Measurements from ENCODE around the gene ZNF618.

Gene ZNF618

GRCh38 chr9:114001410-114001685, 125.2 kb downstream of the ZNF618 start:
- DNase-seq (ENCODE audit: low read depth, low spot score): no peak

- no peak for DNase-seq (ENCODE audit: low read depth, low spot score)
Observed at GRCh38 chr9:114001794-114002261, 125.7 kb downstream of the ZNF618 start.

DNA sequence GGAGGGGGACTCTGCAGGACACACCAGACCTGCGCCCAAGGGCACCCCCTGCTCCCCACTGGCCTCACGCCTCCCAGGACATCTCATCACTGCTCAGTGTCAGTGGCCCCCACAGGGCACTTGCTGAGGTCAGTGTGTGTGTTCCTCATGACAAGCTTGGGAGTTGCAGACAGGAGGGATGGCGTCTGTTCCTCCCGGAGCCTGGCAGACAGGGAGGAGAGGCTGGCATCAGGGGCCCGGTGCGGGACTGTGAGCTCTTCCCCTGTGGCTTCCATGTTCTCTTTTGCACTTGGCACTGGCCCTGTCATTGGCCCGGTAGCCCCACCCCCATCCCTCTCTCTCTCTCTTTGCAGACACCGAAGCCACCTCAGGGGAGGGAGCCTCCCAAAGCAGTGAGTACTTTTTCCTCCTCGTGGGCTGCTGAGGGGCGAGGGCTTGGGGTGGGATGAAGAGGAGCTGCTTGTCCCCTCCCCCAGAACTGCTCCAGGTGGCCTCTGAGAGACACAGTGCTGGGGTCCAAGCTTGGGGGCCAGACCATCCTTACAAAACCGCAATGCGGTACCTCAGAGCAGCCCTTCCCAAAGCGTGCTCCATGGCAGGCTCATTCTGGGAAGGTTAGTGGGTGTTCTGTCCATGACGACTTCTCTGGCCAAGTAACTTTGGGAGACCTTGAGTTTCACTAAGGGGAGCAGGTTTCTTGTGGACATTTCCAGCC, 126.3 kb downstream of the ZNF618 start:
- no peak for DNase-seq (ENCODE audit: low read depth, low spot score)

DNA sequence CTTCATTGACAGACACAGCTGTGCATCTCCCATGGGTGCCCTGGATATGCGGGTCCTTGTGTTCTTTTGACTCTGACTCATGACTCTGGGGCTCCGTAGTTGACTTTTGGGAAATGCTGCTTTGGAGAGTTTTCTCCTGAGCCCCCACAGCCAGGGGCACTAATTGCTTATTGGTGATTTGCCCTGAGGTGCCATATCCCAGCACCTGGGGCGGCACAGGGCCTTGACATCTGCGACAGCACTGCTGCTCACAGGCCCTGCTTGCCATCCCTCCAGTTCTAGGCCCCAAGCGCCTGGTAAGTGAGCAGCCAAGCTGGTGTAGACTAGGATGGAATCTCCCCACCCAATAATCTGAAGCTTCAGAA, 126.9 kb downstream of the ZNF618 start:
- no peak for DNase-seq (ENCODE audit: low read depth, low spot score)

DNA sequence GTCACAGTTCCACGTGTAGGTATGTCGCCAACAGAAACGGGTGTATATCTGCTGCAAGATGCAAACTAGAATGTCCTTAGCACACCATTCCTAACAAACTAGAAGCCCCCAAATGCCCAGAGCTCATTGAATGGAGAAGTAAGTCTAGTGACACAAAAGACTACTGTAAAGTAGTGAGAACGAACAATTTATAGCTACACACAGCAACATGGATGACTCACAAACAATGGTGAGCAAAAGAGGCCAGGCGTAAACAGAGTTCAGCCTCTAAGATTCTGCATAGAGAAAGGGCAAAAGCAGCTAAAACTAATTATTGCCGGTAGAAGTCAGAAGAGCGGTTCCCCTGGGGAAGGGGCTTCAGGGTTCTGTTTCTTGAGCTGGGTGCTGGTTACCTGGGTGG, 127.2 kb downstream of the ZNF618 start:
- no peak for DNase-seq (ENCODE audit: low read depth, low spot score)

DNA sequence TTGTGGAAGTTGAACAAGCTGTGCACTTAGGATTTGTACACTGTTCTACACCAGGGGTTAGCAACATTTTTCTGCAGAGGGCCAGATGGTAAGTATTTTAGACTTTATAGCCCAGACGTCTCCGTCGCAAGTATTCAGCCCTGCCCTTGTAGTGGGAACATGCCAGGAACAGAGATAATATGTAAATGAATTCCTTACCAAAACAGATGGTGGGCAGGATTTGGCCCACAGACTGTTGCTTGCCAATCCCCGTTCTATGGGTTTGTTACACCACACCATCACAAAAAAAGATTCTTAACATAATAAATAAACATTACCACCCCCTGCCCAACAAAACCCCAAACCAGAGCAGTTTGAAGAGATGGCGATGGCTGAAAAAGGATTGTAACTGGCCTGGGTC, 127.6 kb downstream of the ZNF618 start:
- DNase-seq (ENCODE audit: low read depth, low spot score): no peak

DNA sequence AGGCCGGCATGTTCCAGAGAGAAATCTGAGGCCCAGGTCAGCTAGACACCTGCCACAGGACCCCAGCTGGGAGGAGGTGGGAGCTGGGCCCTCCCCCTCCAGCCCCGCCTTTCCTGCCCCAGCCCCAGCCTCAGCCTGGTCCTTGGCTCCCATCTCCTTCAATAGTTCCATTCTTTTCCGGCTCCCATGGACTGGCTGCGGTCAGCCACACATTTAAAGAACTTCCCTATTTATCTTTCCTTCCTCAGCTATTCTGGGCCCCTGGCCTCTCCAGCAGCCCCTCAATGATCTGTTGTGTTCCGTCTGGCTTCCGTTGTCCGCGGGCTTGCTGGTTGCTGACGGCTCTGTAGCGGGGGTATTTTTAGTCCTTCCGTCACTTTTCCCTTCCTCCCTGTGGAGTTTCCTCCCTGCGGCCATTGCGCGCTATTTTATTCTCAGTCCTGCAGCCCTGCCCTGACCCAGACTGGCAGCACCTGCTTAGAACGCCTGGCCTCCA, 128.2 kb downstream of the ZNF618 start:
- no peak for DNase-seq (ENCODE audit: low read depth, low spot score)

DNA sequence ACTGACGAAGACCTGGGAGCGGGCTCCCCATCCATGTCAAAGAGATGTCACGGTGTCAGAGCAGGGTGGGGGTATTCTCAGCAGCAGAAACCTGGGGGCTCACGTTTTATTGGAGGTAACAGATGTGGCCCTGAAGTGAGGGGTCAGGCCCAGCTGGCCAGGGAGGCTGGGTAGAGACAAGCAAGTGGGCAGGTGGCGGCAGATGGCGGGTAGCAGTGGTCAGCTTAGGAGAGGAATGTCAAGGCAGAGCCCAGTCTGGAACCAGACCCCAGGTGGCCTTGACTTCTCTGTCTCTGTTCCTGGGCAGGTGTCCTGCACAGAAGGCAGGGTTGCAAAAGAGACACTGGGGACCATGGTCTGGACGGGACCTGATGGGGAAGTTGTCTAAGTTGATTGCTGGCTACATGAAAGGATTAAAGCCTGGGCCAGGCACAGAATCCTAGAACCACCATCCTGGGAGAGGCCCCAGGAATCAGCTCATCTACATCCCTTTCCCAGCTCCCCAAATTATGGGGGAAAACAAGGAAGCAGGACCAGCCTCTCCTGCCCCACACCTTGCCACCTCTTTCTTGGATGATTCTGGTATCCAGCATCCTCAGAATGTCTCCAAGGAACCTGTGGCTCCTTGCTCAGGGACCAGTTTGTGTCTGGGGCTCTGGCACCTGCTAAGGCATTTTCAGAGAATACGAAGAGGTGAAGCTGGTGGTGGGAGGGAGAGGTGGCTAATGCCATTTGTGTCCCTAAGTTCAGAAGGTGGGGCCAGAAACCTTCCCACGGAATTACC, 129.5 kb downstream of the ZNF618 start:
- no peak for DNase-seq (ENCODE audit: low read depth, low spot score)

DNA sequence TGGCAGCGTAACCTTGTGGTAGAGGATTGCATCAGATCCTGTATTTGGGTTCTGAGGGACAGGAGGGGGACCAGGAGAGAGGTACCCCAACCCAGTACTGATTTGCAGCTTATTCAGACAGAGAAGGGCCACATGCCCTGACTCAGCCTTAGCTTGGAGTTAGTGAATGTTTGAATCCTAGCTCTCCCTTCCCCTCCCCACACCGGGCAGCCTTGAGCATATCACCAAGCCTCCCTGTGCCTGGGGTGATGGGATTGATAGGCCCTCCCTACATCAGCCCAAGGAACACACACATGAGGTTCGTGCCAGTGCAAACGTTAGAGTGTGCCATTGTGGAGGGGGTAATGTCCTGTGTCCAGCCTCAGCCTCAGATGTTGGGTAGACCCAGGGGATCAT, 130.0 kb downstream of the ZNF618 start:
- DNase-seq (ENCODE audit: low read depth, low spot score): no peak

DNA sequence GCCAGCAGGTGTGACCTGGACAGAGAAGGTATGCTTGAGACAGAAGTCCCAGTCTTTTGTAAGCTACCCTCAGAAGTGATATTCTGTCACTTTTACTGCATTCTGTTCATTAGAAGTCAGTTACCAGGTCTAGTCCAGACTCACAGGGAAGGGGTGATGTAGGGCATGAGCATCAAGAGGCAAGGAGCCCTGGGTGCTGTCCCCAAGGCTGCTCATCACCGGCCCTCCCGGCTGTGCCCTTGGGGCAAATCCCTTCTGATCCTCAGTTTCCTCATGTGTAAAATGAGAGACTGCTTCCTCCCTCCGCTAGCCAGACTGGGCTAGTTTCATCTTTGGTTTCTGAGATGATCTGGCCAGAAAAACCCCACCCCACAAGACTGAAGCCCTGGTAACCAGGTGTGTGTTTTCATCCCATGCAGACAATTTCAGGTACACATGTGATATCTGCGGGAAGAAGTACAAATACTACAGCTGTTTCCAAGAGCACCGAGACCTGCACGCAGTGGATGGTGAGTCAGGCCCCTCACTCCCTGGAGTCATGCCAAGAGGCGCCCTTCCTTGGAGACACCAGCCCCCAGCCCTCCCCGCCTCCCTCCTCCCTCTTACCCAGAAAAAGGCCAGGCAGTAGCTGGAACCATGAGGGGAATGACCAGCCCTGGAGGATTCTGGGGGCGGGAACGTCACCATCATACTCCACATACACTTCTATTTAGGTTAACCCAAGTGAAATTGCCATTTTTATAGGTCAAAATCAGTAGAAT, 131.0 kb downstream of the ZNF618 start:
- DNase-seq (ENCODE audit: low read depth, low spot score): no peak

- DNase-seq (ENCODE audit: low read depth, low spot score): no peak
Observed at GRCh38 chr9:114007991-114008666, 132.0 kb downstream of the ZNF618 start.

GRCh38 chr9:114008667-114009410, 132.7 kb downstream of the ZNF618 start:
- DNase-seq (ENCODE audit: low read depth, low spot score): no peak

- DNase-seq (ENCODE audit: low read depth, low spot score): no peak
Observed at GRCh38 chr9:114011313-114011712, 135.2 kb downstream of the ZNF618 start.

GRCh38 chr9:114012126-114012525, 136.0 kb downstream of the ZNF618 start:
- DNase-seq (ENCODE audit: low read depth, low spot score): no peak

DNA sequence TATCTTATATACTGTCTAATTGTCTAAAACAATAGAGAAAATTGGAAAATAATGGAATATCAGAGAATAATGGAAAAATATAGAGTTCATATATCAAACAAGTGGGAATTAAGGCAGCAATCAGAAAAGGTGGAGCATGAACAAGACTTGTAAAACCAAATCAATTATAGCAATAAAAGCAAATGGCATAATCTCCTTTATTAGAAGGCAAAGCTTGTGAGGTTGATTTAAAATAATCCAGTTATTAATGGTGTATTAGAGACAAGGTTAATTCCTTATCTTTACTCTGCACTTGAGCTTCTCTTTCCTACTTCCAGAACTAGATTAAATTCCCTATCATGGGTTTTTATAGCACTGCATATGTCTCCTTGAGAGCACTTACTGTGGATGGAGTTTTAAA, 137.9 kb downstream of the ZNF618 start:
- no peak for DNase-seq (ENCODE audit: low read depth, low spot score)

GRCh38 chr9:114015607-114016006, 139.5 kb downstream of the ZNF618 start:
- no peak for DNase-seq (ENCODE audit: low read depth, low spot score)

GRCh38 chr9:114016101-114016500, 140.0 kb downstream of the ZNF618 start:
- DNase-seq (ENCODE audit: low read depth, low spot score): no peak

GRCh38 chr9:114016629-114017423, 140.7 kb downstream of the ZNF618 start:
- no peak for DNase-seq (ENCODE audit: low read depth, low spot score)

GRCh38 chr9:114017741-114018715, 141.9 kb downstream of the ZNF618 start:
- DNase-seq (ENCODE audit: low read depth, low spot score): no peak
